Activated CD4-positive, CD25-positive, alpha-beta regulatory T cell (primary cell): Measurements from ENCODE around the gene XIST.
"Not testable (repeated sequence)": the region's sequence is repeated elsewhere in the genome, so short reads cannot be mapped to it uniquely, and the experiment has no call there.

Experiments used
- DNase-seq, 4 experiments: peaks; one replicate each; lab custom pipeline; 2025; lab: John Stamatoyannopoulos, UW

XIST gene

GRCh38 chrX:73799888-73800287 lies 52.6 kb downstream of the XIST start:
- DNase-seq: no peak

- DNase-seq: not testable (repeated sequence)
Observed at GRCh38 chrX:73792511-73792910, 60.0 kb downstream of the XIST start.

- no peak for DNase-seq
Observed at GRCh38 chrX:73785493-73785892, 67.0 kb downstream of the XIST start.
